ENCODE data around the gene P2RX5. TPM values are rescaled to one million over a fixed set of nuclear protein-coding genes. Genes with fewer than 3 reads are reported as not detected.

The P2RX5 gene
- total RNA-seq, 4 donors from 2014 or later, result 0.49 to 0.56 TPM; not detected in 2

DNA sequence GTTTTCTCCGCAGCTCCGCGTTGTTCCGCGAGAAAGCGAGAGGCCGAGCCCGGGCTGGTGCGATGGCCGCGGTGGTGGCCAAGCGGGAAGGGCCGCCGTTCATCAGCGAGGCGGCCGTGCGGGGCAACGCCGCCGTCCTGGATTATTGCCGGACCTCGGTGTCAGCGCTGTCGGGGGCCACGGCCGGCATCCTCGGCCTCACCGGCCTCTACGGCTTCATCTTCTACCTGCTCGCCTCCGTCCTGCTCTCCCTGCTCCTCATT is 26.9 kb downstream of the P2RX5 start:
- peaks cover 38% of the 10 kb centered on the region for H3K4me1 ChIP-seq
- peak overlapping the region; percentile 72 for H3K4me3 ChIP-seq
- no peak for DNase-seq (ENCODE audit: low spot score in 2 of 2)
- H3K36me3 ChIP-seq, result peaks cover 10% of the 10 kb centered on the region
- peak overlapping the region; percentile 95 for H3K27ac ChIP-seq
- H3K27me3 ChIP-seq, result no peaks in the 10 kb centered on the region
- TF ChIP-seq EP300 (IDR thresholded peaks at IDR 0.05) (no peak), POLR2AphosphoS5 (IDR thresholded peaks at IDR 0.05) (no peak), POLR2A (IDR thresholded peaks at IDR 0.05) (no peak)
- TF ChIP-seq, protein P1, sequence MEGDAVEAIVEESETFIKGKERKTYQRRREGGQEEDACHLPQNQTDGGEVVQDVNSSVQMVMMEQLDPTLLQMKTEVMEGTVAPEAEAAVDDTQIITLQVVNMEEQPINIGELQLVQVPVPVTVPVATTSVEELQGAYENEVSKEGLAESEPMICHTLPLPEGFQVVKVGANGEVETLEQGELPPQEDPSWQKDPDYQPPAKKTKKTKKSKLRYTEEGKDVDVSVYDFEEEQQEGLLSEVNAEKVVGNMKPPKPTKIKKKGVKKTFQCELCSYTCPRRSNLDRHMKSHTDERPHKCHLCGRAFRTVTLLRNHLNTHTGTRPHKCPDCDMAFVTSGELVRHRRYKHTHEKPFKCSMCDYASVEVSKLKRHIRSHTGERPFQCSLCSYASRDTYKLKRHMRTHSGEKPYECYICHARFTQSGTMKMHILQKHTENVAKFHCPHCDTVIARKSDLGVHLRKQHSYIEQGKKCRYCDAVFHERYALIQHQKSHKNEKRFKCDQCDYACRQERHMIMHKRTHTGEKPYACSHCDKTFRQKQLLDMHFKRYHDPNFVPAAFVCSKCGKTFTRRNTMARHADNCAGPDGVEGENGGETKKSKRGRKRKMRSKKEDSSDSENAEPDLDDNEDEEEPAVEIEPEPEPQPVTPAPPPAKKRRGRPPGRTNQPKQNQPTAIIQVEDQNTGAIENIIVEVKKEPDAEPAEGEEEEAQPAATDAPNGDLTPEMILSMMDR (IDR thresholded peaks at IDR 0.05), result no peak
- 0% methylated on average over 3 of the region's 32 CpGs for WGBS
- no peaks in the 10 kb centered on the region for H3K9me3 ChIP-seq

DNA sequence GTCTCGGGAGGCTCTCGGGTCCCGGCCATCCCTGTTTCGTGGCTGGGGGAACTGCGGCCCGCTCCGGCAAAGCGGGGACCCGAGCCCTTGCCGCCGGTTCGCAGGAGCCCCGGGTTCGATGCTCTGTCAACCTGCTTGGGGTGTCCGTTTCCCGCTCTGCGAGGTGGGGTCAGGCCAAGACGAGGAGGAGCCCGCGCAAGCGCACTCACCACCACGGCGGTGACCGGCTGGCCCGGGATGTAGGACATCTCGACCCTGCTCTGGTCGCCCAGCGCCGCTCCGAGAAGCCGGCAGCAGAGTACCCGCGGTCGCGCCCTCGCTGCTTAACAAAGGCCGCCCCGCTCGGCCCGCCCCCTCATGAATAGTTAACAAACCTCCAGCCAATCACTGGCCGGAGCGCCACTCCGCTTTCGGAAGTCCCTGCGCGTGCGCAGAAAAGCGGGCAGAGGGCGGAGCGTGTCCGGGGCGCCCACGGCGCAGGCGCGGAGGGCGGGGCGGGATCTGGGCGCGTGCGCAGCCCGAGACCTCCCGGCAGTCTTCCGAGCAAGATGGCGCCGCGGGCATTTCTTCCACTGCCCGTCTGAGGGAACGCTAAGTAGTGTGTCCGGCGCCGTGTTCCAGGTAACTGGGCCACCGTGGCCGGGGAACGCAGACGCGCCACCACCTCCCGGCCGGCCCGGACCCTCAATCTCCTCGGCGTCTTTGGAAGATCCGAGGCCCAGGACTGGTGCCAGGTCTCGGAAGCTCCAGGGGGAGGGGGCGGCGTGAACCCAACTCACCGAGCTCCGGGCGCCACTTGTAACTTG is 27.5 kb downstream of the P2RX5 start, which contains the start of the genes EMC6 and TAX1BP3:
Gene EMC6 (plus strand): TSS at position 534 of the 806 bp plus-strand sequence. CDS start 335 bp downstream, outside the sequence.
Gene TAX1BP3 (minus strand): TSS at position 300 of the 806 bp plus-strand sequence. CDS start 52 bp downstream, at position 248.
- H3K4me3 ChIP-seq, result peak within 1 kb of the TSS; percentile 72
- peak; percentile 99 for DNase-seq (ENCODE audit: low spot score in 2 of 2)
- TF ChIP-seq EP300 (IDR thresholded peaks at IDR 0.05) (no peak), POLR2A (IDR thresholded peaks at IDR 0.05) (peak; percentile 60 to 67), POLR2AphosphoS5 (IDR thresholded peaks at IDR 0.05) (peak; percentile 47 to 70 (median 66))
- TF ChIP-seq, protein P1 (IDR thresholded peaks at IDR 0.05), result no peak
- 1% methylated on average over 14 of the region's 89 CpGs for WGBS
- H3K9me3 ChIP-seq, result no peaks in the 10 kb centered on the region
- peak within 1 kb of the TSS; percentile 95 for H3K27ac ChIP-seq
- H3K27me3 ChIP-seq, result no peaks in the 10 kb centered on the region
- H3K4me1 ChIP-seq, result peaks cover 38% of the 10 kb centered on the region
- H3K36me3 ChIP-seq, result peaks cover 15% of the 10 kb centered on the region

DNA sequence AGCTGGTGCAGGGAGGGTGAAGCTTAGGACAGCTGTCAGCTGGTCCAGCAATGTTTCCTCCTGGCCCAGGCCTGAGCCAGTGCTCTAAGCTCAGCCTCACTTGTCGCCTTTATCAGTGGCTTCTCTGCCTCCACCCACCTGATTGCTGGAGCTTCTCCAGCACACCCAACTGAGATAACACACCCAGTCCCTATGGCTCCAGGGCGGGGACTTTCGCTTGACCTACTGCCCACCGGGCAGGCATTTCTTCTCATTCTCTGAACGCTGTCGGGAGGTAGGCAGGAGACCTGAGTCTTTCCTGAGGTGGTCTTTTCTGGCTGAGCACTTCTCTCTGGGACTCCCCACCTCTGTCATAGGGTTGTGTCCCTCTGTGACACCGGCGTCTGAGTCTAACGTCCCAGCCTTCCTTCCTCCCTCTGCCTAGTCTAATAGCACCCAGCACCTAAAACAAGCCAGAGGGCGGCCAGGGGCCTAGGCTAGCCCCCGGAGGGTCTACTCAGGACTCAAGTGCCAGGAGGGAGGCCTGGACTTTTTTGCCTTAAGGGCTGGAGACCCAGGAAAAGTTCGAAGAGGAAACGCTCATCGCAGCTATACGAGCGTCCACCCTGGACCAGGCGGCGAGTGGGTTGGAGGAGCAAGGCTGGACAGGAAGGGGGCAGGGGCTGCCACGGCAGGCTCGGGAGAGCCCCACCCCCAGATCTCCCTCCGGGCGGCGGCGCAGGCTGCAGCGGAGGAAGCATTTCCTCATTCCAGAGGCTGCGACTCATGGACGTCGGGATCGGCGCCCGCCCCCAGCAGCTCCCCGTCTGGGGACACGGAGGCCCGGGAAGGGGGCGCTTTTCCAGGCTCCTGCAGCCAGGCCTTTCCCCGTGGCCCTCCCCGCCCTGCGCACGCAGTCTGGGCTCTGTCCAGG is 28.3 kb downstream of the P2RX5 start:
- Histone ChIP-seq H3K36me3 (peaks cover 24% of the 10 kb centered on the region), H3K27me3 (no peaks in the 10 kb centered on the region), H3K27ac (peak overlapping the region; percentile 95), H3K4me1 (peaks cover 38% of the 10 kb centered on the region), H3K4me3 (peak overlapping the region; percentile 72), H3K9me3 (no peaks in the 10 kb centered on the region)
- peak; percentile 94 to 95 for DNase-seq (ENCODE audit: low spot score in 2 of 2)
- under 1% methylated on average over 29 of the region's 39 CpGs for WGBS
- TF ChIP-seq POLR2A (IDR thresholded peaks at IDR 0.05), result no peak
- TF ChIP-seq POLR2AphosphoS5 (IDR thresholded peaks at IDR 0.05), result peak in 1 of 3 donors; percentile 33
- no peak for TF ChIP-seq EP300 (IDR thresholded peaks at IDR 0.05)
- TF ChIP-seq, protein P1 (IDR thresholded peaks at IDR 0.05), result no peak

DNA sequence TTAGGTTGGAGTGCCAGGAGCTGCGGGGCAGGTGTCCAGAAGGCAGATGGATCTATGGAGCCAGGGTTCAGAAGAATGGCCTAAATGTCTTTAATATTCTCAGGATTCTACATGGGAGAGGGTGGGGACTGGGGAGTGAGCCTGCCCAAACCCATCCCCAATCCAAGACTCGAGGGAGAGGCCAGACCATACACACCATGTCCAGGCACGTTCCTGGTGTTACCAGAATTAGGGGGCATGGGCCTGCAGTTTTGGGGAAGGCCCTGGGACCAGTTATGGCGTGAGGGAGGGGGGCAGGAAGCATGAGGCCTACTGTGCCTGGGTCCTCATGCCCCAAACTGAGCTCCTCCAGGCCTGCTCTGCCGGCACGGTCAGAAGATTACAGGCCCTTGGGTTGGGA is 29.4 kb downstream of the P2RX5 start:
- Histone ChIP-seq H3K36me3 (peaks cover 34% of the 10 kb centered on the region), H3K9me3 (no peaks in the 10 kb centered on the region), H3K27me3 (no peaks in the 10 kb centered on the region), H3K4me3 (peak overlapping the region; percentile 72), H3K27ac (peak overlapping the region; percentile 95), H3K4me1 (peaks cover 38% of the 10 kb centered on the region)
- TF ChIP-seq POLR2AphosphoS5 (IDR thresholded peaks at IDR 0.05) (no peak), EP300 (IDR thresholded peaks at IDR 0.05) (no peak), POLR2A (IDR thresholded peaks at IDR 0.05) (no peak)
- TF ChIP-seq, protein P1 (IDR thresholded peaks at IDR 0.05), result no peak
- DNase-seq (ENCODE audit: low spot score in 2 of 2), result no peak
- WGBS, result 39% methylated on average over 3 of the region's 6 CpGs

Measured in suprapubic skin (tissue), 4 donors.